HG03108 (cell line): ENCODE results near the gene GATA6.
"Not testable (repeated sequence)": the region's sequence is repeated elsewhere in the genome, so short reads cannot be mapped to it uniquely, and the experiment has no call there.

ENCODE experiments used
- ATAC-seq: cut with Tn5 transposase; IDR thresholded peaks from one replicate; pipeline ENCODE4 v1.9.1; 2021; ENCODE audit warnings: moderate library complexity; ENCODE audit not compliant: unreplicated experiment

Gene GATA6

DNA sequence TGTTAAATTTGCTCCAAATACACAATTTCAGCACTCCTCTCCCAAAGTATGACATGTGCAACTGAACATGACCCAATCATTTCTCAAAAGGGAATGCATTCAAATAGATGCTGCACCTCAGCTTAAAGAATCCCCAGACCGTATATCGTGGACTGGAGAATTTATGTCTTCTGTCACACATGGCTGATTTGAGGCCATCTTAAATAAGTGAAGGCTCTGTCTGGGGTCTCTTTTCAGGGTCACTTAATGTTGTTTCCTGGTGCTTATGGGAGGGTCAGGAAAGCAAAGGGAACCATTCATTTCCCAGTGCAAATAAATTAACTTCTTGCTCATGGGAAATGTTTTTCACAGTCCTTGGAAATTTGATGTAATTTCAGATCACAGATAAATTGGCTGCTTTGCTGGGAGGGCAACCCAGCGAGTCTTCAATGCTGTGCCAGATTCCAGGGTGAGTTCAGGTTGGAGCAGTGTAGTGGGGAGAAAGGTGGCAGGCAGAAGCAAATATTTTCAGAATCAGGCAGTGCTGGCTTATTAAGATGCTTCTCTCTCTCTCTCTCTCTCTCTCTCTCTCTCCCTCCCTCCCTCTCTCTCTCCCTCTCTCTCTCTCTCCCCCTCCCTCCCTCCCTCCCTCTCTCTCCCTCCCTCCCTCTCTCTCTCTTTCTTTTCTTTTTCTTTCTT, 34.3 kb downstream of the GATA6 start:
- ATAC-seq = no peak

GRCh38 chr18:22204214-22204536, 34.8 kb downstream of the GATA6 start:
- ATAC-seq = no peak

- ATAC-seq = no peak
These were observed 35.6 kb downstream of the GATA6 start for GRCh38 chr18:22204996-22205395.

GRCh38 chr18:22207021-22207758, 37.8 kb downstream of the GATA6 start:
- ATAC-seq = no peak

GRCh38 chr18:22210311-22210754, 40.9 kb downstream of the GATA6 start:
- ATAC-seq = no peak

DNA sequence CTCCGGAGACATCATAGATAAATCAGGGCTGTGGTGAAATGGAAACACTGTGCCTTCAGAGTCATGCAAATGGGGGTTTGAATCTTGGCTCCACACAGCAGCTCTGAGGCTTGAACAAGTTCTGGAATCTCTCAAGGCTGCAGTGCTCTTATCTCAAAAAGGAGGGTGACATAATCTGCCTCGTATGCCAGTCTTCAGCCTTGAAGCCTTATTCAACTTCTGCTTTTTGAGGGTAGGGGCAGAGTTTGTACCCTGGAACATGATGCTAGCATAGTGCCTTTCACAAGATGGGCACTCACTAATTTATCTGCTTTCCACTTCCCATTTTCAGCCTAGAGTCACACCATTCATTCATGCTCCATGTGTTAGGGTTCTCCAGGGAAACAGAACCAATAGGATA, 42.3 kb downstream of the GATA6 start:
- no peak for ATAC-seq

DNA sequence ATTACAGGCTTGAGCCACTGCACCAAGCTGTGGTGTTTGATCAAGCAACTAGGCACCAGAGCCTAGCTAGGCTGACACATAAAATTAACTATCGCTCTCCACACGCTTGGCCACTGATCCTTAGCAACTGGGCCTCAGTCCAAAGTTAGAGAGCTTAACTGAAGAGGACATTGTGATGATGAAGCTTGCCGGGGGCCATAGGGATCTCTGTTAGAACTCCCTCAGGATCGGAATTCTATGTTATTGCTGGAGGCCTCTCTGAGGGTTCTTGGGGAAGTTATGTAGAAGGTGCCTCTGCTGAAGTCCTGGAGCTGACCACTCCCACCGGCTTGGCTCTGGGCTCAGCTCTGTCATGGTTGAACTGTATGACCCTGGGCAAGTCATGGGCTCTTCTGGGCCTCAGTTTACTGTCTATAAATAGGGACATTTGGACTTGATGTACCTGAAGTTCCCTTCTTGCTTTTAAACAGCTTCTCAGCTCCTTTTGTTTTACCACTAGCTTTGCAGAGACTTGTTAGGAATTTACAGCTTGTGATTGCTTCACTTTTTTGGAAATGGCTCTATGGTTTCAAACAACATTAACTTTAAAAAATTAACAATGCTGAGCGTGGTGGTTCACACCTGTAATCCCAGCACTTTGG, 44.1 kb downstream of the GATA6 start:
- no peak for ATAC-seq

- no peak for ATAC-seq
These were observed 45.5 kb downstream of the GATA6 start for GRCh38 chr18:22214731-22215528.

DNA sequence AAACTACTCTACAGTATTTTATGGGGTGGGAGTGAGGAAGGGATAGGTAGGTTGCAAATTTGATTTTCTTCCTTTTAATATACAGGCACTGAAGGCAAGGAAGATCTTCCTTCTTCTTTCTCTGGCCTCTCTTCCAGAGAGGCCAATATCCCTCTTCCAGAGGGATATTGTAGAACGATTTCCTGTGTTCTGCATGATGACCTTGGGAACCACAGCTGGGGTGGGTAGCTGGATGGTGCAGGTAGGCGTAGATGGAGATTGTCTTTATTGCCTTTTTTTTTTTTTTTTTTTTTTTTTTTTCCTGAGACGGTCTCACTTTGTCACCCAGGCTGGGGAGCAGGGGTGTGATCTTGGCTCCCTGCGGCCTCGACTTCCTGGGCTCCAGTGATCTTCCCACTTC, 49.4 kb downstream of the GATA6 start:
- ATAC-seq = no peak

DNA sequence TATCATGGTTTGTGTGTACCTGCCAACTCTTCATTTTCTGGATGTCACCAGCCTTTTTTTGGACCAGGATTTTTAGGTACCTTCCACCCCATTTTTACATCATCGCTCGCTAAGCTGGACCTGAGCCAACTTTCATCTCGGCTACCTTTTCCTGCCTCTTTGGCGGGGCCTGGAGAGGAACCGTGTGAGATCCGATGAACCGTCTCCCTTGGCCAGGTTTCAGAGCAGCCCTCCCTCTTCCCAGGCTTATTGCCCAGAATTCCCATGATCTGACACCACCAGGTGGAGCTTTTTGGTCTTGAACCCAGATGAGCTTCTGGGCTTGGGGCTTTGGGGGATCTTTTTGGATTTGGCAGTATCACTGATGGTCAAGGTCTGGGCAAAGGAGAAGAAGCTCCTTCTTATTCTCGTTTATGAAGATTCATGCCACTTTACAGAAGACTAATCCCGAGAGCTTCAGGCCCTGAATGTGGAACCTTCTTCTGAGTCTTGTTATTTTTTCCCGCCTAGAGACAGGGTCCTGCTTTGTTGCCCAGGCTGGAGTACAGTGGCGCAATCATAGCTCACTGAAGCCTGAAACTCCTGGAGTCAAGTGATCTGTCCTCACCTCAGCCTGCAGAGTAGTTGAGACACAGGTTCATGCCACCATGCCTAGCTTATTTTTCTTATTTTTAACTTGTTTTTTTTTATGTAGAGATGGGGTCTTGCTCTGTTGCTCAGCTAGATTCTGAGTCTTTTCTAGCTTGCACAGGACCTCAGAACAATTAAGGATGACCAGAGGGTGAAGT, 50.4 kb downstream of the GATA6 start:
- ATAC-seq = no peak

GRCh38 chr18:22220585-22220984, 51.2 kb downstream of the GATA6 start:
- ATAC-seq = not testable (repeated sequence)

GRCh38 chr18:22221350-22221749, 52.0 kb downstream of the GATA6 start:
- ATAC-seq = no peak

DNA sequence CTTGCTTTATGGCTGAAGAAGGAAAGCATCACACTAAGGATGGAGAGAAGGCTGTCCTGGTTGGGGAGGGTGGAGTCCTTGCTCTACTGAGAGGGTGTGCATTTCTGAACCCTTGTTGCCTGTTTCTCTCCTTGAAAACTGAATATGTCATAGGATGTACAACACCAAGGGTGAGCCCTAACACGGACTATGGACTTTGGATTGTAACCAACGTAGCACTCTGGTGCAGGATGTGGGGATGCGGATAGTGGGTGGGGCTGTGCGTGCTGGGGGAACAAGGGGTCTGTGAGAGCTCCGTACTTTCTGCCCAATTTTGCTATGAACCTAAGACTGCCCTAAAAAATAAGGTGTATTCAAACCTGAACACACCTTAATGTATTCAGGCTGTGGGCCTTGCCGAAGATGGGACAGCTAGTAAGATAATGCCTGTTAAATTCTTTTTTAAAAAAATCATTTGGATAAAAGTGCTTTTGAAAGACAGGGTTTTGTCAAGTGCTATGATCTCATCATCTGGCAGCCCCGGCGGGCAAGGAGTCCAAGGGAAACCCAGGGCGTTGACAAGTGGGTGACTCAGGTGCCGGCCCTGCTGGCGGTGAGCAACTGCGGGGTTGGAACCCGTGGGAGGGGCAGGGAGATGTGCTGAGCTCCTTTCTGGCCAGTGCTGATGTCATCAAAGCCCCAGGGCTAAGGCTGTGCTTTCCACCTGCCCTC, 54.0 kb downstream of the GATA6 start:
- ATAC-seq = no peak

DNA sequence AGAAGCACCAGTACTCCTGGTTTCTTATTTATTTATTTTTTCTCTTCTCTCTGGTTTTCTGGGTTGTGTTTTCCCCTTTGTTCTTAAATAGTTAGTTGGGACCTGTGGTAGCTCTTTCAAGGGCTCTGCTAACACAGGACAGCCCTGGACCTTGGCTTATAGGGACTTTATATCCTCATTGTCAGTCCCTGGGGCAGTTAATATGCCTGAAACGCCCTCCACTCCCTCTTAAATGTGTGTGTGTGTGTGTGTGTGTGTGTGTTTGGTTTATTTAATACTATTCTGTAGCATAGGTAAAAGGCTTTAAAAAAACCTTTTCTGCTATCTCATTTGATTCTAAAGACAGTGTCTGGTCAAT, 54.6 kb downstream of the GATA6 start:
- ATAC-seq = no peak

DNA sequence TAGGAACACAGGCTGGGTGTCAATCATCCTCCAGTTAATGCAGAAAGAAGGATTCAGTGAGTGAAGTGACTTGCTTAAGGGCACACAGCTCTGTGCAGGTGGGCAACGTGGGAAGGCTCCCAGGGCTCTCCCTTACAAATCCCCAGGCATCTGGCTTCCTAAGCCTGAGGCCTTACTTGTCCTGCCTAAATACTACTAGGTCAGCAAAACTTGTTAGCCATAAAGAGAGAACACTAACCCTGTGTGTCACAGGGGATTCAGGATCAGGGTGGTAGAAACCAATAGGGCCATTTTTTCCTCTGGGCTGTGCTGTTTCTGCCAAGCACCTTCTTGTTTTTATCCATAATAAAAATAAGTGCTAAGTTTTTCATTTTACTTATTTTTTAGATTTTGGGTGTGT, 55.0 kb downstream of the GATA6 start:
- ATAC-seq = no peak

GRCh38 chr18:22226801-22227200, 57.4 kb downstream of the GATA6 start:
- no peak for ATAC-seq

DNA sequence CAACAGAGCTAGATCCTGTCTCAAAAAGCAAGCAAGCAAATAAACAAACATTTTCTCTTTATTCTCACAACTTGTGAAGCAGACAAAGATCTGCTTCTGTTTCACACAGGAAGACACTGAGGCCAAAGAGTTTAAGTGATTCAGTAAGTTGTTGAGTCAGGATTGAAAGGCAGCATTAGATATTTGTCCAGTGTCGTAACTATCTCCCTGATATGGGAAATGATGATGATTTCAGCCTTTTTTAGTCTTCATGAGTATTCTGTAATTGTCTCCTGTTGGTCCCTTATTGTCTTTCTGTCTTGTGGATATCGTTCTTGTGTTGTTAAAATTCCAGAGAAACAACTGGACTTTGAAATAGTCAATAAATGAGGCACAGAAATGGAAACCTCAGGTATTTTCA, 59.6 kb downstream of the GATA6 start:
- no peak for ATAC-seq

GRCh38 chr18:22229456-22230124, 60.2 kb downstream of the GATA6 start:
- ATAC-seq = no peak

- no peak for ATAC-seq
These were observed 61.1 kb downstream of the GATA6 start for GRCh38 chr18:22230471-22230945.
